Adipose tissue (tissue), 3 donors: ENCODE data around the gene HMGN3. TPM values are rescaled to one million over a fixed set of nuclear protein-coding genes. Genes with fewer than 3 reads are reported as not detected.

Experiments used
- polyA plus RNA-seq, 3 donors: library from polyadenylated mRNA; stranded (reverse); fragments of 200-250 nt; gene quantifications; one replicate each; pipeline ENCODE4 v1.2.3, GENCODE V29; 2013
- donor health status: healthy with polysubstance abuse.
- donor health status: Bipolar disorder and iron deficiency.
- donor health status: healthy.

Gene HMGN3
- polyA plus RNA-seq, 3 donors: 51.7 to 146 (median 85.5) TPM

Other genes with a start within 250 kb of the HMGN3 start
- 1 to 10 TPM; 4.6 to 7.1 (median 5.4) TPM for gene PHIP, start 156.4 kb downstream of the HMGN3 start, polyA plus RNA-seq